Adrenal gland (tissue), 12 donors: ENCODE measurements around the gene CERK. TPM values are rescaled to one million over a fixed set of nuclear protein-coding genes. Genes with fewer than 3 reads are reported as not detected.

Source experiments
- DNase-seq, 7 donors: peaks; one replicate each; pipeline ENCODE4 v3.0.0-alpha.2; 2019 to 2020
- H3K27ac ChIP-seq, 5 donors: fragments of 200-600 bp; sonication (generic) in 4 of 5; 1 replicate in 3 of 5; 2 replicates in 2 of 5; pipeline versions ENCODE4 v1.5.1 to v1.8.0; 2016 to 2020; ENCODE audit warnings: mild to moderate bottlenecking in 1 of 5
- H3K27me3 ChIP-seq: fragments of 200-600 bp; 2 replicates; pipeline ENCODE4 v1.8.0; 2021
- H3K36me3 ChIP-seq, 2 donors: fragments of 200-600 bp; replicated peaks in 1 of 2; 1 replicate in 1 of 2; 2 replicates in 1 of 2; pipeline versions ENCODE4 v1.5.1 to v1.8.0; 2018 to 2022
- H3K4me1 ChIP-seq, 2 donors: fragments of 200-600 bp; replicated peaks in 1 of 2; 1 replicate in 1 of 2; 2 replicates in 1 of 2; pipeline versions ENCODE4 v1.5.1 to v1.8.0; 2018 to 2021
- H3K4me3 ChIP-seq, 4 donors: fragments of 200-600 bp; sonication (generic) in 3 of 4; one replicate each; pipeline ENCODE4 v1.5.1; 2016 to 2018
- H3K9me3 ChIP-seq, 3 donors: fragments of 200-600 bp; sonication (generic) in 1 of 3; replicated peaks in 1 of 3; 1 replicate in 2 of 3; 2 replicates in 1 of 3; pipeline versions ENCODE4 v1.5.1 to v1.8.0; 2016 to 2021
- POLR2A ChIP-seq, 2 donors: fragments of 450-650 bp; IDR thresholded peaks; one replicate each; pipeline ENCODE4 v1.6.1; 2017; ENCODE audit warnings: antibody characterized with exemption in 2 of 2, mild to moderate bottlenecking in 2 of 2, moderate library complexity in 1 of 2
- WGBS, 4 donors: extraction: QIAGEN DNeasy Blood & Tissue Kit in 2 of 4; methylation state at CpG; one replicate each; pipeline versions ENCODE4 v1.1.5 to v1.1.7; 2013 to 2017; 5-methylcytosine and 5-hydroxymethylcytosine counted together
- intact Hi-C, 2 donors: fragments of 100-400 bp; cut with DNase I; formaldehyde crosslinking; loops; one replicate each; pipeline versions ENCODE4 v1.14.1 to v1.15.0; 2022 to 2023
- polyA plus RNA-seq, 3 donors: library from polyadenylated mRNA; stranded (reverse); fragments of 200-250 nt in 2 of 3; fragments of 350-450 nt in 1 of 3; fragmentation: Illumina TruSeq in 1 of 3; extraction: RNeasy Lipid Tissue Mini Kit (QIAGEN cat#74804) in 1 of 3; gene quantifications; one replicate each; pipeline ENCODE4 v1.2.3, GENCODE V29; 2013 to 2014
- total RNA-seq, 9 donors: library from RNA; depleted of rRNA in 4 of 9; stranded (reverse); fragments of >200 nt in 4 of 9; fragments of 120-200 nt in 1 of 9; fragmentation: NEBNext Ultra II Directional in 1 of 9; extraction: Animal tissue kit (Norgen Biotek cat#: 25700) in 1 of 9; gene quantifications; one replicate each; pipeline versions ENCODE4 v1.1.0 to v1.2.4, GENCODE V29; 2013 to 2023
- TF ChIP-seq, protein P1 (sequence below), 6 experiments: fragments of 450-650 bp in 4 of 6; fragments of 200-600 bp in 2 of 6; sonication (generic) in 1 of 6; IDR thresholded peaks; 1 replicate in 5 of 6; 2 replicates in 1 of 6; pipeline versions ENCODE4 v1.5.1 to v1.8.0; 2016 to 2021; ENCODE audit warnings: antibody characterized with exemption in 6 of 6, mild to moderate bottlenecking in 2 of 6, moderate library complexity in 1 of 6
- donor health status: healthy with polysubstance abuse.
- donor health status: Bipolar disorder and iron deficiency.
- donor health status: DM: yes; HTN: yes; CAD: no.
- donor health status: DM: no; HTN: no; CAD: no.
- donor health status: DM: no; HTN: no; CAD: no.
- donor health status: DM: yes; HTN: yes; CAD: no.

CERK gene
- total and polyA plus RNA-seq, 12 donors: 18.6 to 92.1 (median 41.5) TPM

DNA sequence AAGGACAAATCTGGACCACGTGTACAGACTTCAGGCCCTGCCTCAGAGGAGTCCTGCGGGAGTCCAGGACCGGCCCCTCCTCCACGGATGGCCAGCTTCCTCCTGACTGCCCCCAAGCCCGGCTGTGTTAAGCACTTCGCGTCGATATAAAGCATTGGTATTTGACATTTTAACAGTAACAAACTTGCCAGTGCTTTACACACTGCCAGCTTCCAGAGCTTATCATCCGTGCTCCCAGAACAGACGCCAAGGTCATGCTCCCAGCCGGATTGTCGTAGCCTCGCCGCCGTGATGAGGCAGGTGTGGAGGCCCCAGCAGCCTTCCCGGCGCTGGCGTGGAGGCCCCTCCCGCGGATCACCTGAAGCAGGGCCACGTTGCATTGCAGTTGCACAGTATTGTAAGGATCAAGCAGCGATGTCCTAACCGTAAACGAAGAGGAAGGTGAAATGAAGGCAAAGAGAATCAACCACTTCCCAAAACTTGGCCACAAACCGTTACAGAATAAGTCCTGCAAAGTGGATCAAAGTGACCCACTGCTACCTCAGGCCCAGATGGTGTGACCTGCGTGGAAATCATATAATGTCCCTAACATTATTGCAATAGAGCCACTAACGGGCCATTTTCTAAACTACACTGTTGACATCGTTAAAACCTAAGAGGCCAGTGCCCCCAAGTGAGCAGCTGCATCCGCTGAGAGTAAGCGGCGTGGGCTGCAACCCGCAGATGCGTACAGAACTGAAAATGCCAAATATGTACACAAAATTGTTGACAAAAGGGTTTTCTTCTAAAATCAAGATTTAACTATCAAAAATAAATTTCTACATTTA is 51.6 kb downstream of the CERK start:
- no peak overlapping the region for H3K4me3 ChIP-seq
- H3K9me3 ChIP-seq: no peaks in the 10 kb centered on the region
- TF ChIP-seq POLR2A (IDR thresholded peaks at IDR 0.05): no peak
- TF ChIP-seq, protein P1, sequence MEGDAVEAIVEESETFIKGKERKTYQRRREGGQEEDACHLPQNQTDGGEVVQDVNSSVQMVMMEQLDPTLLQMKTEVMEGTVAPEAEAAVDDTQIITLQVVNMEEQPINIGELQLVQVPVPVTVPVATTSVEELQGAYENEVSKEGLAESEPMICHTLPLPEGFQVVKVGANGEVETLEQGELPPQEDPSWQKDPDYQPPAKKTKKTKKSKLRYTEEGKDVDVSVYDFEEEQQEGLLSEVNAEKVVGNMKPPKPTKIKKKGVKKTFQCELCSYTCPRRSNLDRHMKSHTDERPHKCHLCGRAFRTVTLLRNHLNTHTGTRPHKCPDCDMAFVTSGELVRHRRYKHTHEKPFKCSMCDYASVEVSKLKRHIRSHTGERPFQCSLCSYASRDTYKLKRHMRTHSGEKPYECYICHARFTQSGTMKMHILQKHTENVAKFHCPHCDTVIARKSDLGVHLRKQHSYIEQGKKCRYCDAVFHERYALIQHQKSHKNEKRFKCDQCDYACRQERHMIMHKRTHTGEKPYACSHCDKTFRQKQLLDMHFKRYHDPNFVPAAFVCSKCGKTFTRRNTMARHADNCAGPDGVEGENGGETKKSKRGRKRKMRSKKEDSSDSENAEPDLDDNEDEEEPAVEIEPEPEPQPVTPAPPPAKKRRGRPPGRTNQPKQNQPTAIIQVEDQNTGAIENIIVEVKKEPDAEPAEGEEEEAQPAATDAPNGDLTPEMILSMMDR (IDR thresholded peaks at IDR 0.05): no peak
- H3K4me1 ChIP-seq: peaks cover 11 to 13% of the 10 kb centered on the region in 2 donors
- peak; percentile 66 to 87 (median 81) for DNase-seq
- peaks cover 0 to 51% of the 10 kb centered on the region in 2 donors for H3K36me3 ChIP-seq
- no peaks in the 10 kb centered on the region for H3K27me3 ChIP-seq
- intact Hi-C loops: no loop called here
- WGBS, 4 donors: 41 to 63% (median 48%) methylated on average over 26 to 33 of the region's 33 CpGs
- peak overlapping the region; percentile 15 to 81 (median 62) for H3K27ac ChIP-seq

DNA sequence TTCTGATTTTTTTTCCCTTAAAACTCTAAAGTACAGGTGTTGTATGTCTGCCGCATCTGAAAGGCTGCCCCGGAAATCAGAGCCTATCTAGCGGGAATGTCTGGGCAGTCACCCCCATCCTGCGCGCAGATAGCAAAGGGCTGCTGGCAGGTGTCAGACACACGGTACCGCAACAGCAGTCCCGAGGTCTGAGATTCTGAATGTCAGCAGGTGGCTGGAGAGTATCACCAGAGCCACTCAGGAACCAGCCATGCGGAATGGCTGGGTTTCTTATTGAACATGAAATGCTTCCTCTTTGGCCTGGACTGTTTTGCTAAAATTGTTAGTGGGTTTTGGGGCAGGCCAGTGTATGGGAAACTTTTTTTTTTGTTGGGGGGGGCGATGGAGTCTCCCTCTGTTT is 53.3 kb downstream of the CERK start:
- DNase-seq: no peak
- Histone ChIP-seq H3K36me3 (peaks cover 0 to 34% of the 10 kb centered on the region in 2 donors), H3K27ac (no peak overlapping the region), H3K4me3 (no peak overlapping the region), H3K9me3 (no peaks in the 10 kb centered on the region), H3K4me1 (peaks cover 11 to 13% of the 10 kb centered on the region in 2 donors), H3K27me3 (no peaks in the 10 kb centered on the region)
- 82 to 94% (median 86%) methylated on average over 10 of the region's 10 CpGs for WGBS, 4 donors
- TF ChIP-seq POLR2A (IDR thresholded peaks at IDR 0.05): no peak
- TF ChIP-seq, protein P1 (IDR thresholded peaks at IDR 0.05): no peak
- intact Hi-C loops: no loop called here

DNA sequence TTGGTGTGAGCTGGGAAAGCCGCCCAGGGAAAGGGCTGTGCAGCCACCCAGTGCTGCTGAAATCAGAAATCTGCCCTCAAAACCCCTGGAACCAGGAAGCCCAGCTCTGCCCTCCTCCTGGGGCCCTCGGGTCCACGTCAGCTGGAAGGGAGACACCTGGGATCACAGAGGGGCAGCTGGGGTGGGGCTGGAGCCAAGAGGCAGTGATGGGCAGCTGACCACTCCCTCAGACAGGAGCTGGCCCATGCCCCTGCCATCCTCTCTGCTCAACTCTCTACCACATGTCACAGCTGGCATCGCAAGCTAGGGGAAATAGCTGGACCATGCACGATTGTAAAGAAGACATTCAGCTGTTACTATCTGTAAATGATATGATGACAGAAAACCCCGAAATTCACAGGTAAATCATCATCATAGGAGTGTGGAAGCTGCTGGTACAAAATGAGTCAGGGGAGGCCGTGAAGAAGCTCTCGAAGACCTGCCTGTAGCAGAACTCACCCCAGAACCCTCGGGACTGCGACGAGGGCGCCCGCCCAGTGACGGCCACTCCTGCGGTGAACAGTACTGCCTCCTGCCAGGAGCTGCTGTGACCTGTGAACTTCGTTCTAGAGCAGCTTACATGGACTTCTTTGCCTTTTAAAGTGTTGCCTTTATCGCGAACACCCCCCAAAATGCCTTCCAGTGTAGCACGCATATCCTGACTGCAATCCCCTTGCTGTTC is 55.9 kb downstream of the CERK start:
- DNase-seq: no peak
- no peak overlapping the region for H3K4me3 ChIP-seq
- H3K27me3 ChIP-seq: no peaks in the 10 kb centered on the region
- H3K27ac ChIP-seq: no peak overlapping the region
- TF ChIP-seq POLR2A (IDR thresholded peaks at IDR 0.05): no peak
- TF ChIP-seq, protein P1 (IDR thresholded peaks at IDR 0.05): no peak
- no peaks in the 10 kb centered on the region for H3K9me3 ChIP-seq
- 91 to 94% (median 93%) methylated on average over 16 to 19 of the region's 19 CpGs for WGBS, 4 donors
- peaks cover 0 to 14% of the 10 kb centered on the region in 2 donors for H3K36me3 ChIP-seq
- H3K4me1 ChIP-seq: peaks cover 11 to 13% of the 10 kb centered on the region in 2 donors
- intact Hi-C loops: no loop called here

DNA sequence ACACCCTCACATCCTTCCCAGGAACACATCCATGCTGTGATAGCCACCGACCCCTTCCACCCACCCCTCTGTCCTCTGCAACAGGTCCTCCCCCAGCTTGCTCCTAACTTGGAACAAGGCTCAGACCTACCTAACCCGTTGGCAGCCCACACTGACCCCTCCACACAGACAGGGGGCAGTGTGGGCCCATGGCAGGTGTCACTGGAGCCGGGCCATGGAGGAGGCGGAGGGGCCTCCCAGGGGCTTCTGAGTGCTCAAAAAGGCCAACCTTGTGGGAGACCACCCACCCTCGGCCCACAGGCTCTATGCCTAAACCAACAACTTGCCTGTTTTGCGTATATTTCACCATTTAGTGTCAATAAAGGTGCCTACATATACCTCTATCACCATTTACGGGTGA is 57.0 kb downstream of the CERK start:
- peaks cover 0 to 12% of the 10 kb centered on the region in 2 donors for H3K36me3 ChIP-seq
- H3K27ac ChIP-seq: no peak overlapping the region
- TF ChIP-seq POLR2A (IDR thresholded peaks at IDR 0.05): no peak
- TF ChIP-seq, protein P1 (IDR thresholded peaks at IDR 0.05): peak in 1 of 6 experiments; percentile 28
- H3K9me3 ChIP-seq: no peaks in the 10 kb centered on the region
- intact Hi-C loops: no loop called here
- DNase-seq: no peak
- H3K27me3 ChIP-seq: no peaks in the 10 kb centered on the region
- no peak overlapping the region for H3K4me3 ChIP-seq
- peaks cover 4 to 5% of the 10 kb centered on the region in 2 donors for H3K4me1 ChIP-seq
- WGBS, 4 donors: 81 to 91% (median 84%) methylated on average over 6 to 7 of the region's 7 CpGs
